Suprapubic skin (tissue), 4 donors: ENCODE measurements around the gene KRTAP4-5.

Source experiments
- CTCF ChIP-seq, 2 donors: fragments of 200-600 bp in 1 of 2; fragments of 450-650 bp in 1 of 2; sonication (generic) in 1 of 2; IDR thresholded peaks; one replicate each; pipeline ENCODE4 v1.5.1; 2016 to 2019; ENCODE audit warnings: antibody characterized with exemption in 2 of 2, mild to moderate bottlenecking in 1 of 2, moderate library complexity in 1 of 2
- EP300 ChIP-seq: sonication (generic); formaldehyde crosslinking; IDR thresholded peaks from one replicate; pipeline ENCODE4 v1.6.1; 2017; ENCODE audit warnings: antibody characterized with exemption
- POLR2A ChIP-seq, 2 donors: fragments of 450-650 bp; IDR thresholded peaks; one replicate each; pipeline ENCODE4 v1.6.1; 2017; ENCODE audit warnings: antibody characterized with exemption in 2 of 2, mild to moderate bottlenecking in 2 of 2, moderate library complexity in 2 of 2
- POLR2AphosphoS5 ChIP-seq, 3 donors: sonication (generic); formaldehyde crosslinking; IDR thresholded peaks; one replicate each; pipeline ENCODE4 v1.6.1; 2017; ENCODE audit warnings: antibody characterized with exemption in 3 of 3

- TF ChIP-seq POLR2A (IDR thresholded peaks at IDR 0.05) = no peak
- no peak for TF ChIP-seq CTCF (IDR thresholded peaks at IDR 0.05)
- no peak for TF ChIP-seq POLR2AphosphoS5 (IDR thresholded peaks at IDR 0.05)
- TF ChIP-seq EP300 = no peak
These were observed 22.3 kb upstream of the KRTAP4-5 start for GRCh38 chr17:41171886-41172285.
